Activated naive CD4-positive, alpha-beta T cell treated with Interleukin-2 at 50 U/mL for 16 hours (primary cell): ENCODE results near the gene COA7.

Experiments
- DNase-seq: peaks from one replicate; pipeline ENCODE4 v3.0.0-alpha.2; 2020

The COA7 gene

DNA sequence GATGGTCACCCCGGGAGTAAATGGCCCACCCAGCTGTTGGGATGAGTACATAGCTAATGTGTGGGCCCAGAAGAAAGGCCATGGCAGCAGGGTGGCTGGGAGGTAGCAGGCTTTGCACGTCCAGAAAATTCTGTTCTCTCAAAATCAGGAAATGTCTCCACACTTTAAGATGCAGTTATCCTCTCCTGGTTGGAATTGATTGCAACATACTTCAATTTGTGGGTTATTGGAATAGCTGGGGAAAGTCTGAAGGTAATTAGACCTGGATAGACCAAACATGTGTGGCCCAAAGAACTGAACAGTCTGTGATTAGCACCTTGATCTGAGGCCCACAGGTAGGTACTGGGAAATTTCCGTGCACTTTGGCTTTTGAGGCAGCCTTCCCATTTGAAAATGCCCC, 30.2 kb downstream of the COA7 start:
- DNase-seq = no peak

DNA sequence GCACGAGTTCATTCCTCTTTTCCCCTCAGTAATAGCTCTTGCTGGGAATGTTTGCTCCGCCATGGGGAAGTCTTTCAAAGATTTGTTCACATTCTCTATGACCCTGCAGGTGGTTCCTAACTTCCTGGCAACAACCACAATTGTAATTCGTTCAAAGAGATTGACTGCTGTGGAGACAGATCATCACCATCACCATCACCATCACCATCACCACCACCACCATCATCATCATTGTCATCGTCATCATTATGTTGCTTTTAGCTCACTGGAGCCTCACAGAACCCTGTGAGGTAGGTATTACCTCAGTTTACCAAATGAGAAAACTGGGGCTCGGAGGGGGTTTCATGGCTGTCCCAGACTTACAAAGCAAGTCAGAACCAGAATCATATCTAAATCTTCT, 30.9 kb downstream of the COA7 start:
- no peak for DNase-seq

DNA sequence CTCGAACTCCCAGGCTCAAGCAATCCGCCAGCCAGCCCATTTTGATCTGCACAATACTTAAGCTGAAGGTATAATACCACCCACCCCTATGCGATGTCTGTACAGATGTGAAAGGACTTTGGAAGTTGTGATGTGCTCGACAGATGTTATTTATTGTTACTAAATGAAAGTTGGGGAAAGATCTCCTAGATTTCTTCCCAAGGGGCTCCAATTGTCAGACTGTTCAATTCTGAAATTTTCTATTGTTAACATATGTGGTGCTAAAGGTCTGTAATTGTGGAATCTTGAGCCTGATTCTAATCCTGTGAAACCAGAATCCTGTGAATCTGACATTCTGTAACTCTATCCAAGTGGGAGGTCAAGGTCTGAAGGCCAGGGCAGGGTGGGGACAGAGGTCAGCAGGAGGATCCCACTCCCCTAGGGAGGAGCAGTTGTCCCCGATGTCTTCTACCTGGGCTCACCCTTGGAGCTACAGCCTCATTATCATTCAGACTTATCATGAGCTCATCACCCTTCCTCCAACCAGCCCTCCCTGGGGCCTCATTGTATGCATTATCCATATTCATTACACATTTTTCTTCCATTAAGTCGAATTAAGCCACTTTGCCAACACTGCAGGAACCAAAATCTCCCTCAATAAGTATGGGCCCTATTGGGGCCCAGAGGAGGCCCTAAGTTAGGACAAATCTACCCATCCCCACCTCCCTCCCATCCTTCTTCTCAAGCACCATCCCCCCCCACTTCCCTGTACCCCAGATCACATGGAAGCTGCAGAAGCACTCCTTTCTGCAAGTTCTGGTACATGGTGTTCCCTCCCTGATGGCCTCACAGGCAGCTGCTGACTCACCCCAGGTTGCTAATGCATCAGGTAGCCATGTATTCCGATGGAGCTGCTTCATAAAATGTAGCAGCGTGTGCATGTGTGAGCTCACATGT, 32.9 kb downstream of the COA7 start:
- no peak for DNase-seq

DNA sequence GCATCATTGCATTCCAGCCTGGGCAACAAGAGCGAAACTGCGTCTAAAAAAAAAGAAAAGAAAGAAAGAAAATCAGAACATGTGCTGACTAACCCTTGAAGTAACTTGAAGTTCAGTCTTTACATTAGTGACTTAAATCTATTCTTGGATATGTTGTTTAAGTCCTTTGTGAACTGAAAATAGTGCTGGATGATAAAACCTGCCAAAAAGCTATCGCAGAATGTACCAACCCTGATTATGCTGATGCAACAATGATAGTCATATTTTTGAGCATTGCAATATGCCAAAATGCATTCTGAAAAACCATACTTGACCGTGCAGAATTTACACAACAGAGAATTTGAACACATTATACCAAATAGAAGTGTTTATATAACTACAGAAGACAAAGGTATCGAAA, 34.4 kb downstream of the COA7 start:
- DNase-seq = no peak

DNA sequence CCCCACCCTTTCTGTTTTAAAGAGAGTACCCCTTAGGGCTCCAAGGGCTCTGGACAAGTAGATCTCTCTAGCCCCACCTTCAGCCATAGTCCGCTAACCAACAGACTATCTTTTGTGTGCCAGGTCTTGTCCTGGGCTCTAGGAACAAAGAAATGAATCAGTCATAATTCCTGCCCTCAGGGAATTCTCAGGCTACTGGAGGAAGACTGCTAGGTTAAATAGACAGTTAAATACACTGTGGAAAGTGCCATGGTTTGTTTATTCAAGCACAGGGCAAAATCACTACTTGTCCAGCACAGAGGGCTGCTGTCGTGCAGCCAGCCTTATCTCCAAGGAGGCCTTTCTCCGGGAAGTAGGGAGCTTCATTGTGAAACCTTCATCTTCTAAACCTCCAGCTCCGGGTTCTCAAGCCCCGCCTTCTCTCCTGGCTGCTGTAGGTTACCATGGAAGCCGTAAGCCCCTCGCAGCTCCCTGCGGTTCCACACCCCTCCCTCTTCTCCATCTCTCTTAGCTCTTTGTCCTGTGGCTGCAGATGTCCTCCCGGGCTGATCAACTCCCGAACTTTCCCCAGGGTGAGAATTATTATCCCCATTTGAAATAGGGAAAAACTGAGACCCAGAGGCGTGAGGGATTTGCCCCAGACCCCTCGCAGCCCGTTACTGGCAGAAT, 35.4 kb downstream of the COA7 start:
- no peak for DNase-seq

DNA sequence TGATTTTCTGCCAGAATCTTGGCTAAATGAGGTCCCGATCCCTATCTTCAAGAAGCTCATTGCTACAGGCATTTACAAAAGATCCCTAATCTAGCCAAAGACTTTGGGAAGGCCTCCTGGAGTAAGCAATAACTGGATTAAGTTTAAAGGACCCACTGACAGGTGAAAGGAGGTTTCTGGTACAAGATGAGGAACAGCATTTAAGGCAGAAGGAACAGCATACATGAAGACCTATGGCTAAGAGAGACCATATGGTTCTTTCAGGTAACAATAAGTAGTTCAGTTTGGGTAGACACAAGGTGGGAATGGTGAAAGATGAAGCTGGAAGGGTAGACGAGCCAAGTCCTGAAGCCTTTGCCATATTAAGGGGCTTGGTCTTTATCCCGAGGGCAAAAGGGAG, 37.3 kb downstream of the COA7 start:
- no peak for DNase-seq

DNA sequence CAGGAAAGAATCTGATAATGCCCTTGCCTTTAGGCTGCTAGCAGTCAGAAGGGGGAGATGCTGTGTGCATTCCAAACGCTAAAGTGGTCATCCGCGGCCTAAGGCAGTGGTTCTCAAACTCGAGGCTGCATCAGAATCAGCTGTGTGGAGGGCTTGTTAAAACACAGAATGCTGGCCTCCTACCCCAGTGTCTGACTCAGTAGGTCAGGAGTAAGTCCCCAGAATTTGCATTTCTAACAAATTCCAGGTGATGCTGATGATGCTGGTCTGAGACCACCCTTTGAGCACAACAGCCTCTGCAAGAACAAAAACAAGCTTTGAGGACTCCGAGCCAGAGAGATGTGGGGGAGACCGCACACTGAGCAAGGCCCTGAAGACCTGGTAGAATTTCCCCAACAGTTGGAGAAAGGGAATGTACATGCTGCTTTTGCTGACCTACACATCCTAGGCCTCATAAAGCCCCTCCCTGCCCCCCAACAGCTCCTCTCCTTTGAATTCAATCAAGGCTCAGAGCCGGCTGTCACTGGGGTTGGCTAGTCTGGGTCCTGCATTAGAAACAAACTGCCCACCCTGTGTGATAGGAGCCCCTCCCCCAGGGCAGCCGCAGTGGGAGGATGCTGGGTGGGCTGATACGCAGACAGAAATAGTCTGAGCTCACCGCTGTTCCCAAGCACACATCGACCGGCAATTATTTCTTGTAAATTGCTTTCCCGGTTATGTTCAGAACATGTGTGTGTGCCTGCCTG, 38.1 kb downstream of the COA7 start:
- DNase-seq = no peak

DNA sequence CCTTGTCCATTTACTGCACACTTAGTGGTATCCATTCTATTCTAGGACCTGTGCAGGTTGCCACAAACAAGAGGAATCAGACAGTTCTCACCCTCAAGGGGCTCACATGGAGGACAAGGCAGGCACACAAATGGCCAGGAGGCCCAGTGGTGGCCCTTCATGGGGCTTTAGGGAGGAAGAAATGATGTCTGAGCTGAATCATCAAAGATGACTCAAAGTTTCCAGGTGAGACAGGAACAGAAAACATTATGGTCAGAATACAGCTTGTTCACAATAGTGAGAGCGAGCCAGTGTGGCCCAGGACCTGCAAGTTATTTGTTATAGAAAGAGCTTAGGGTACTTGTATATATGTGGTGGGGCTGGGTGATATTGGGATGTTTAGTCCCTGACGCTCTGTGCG, 38.8 kb downstream of the COA7 start:
- DNase-seq = no peak

DNA sequence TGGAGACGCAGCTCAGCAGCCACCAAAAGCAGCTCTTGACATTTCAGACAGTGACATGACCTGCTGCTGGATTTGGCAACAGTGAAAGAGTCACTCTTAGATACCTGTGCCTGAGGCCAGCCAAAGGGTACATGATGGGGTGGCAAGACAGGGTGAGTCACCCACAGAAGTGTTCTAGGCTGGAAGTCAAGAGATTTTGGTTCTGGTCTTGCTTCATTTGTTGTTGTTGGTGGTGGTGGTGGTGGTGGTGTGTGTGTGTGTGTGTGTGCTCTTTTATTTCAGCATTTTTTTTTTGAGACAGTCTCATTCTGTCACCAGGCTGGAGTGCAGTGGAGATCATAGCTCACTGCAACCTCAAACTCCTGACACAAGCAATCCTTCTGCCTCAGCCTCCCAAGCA, 39.4 kb downstream of the COA7 start:
- DNase-seq = peak; percentile 8

DNA sequence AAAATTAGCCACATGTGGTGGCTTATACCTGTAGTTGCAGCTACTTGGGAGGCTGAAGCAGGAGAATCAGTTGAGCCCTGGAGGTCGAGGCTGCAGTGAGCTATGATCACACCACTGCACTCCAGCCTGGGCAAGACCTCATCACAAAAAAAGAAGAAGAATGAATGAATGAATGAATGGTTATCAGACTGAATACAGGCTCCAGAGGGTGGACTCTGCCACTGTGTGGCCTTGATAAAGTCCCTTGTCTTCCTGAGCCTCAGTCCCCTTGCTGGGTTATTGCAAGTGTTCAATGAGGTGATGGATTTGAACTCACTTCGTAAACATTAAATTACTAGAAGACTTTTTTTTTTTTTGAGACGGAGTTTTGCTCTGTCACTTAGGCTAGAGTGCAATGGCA, 40.4 kb downstream of the COA7 start:
- no peak for DNase-seq

DNA sequence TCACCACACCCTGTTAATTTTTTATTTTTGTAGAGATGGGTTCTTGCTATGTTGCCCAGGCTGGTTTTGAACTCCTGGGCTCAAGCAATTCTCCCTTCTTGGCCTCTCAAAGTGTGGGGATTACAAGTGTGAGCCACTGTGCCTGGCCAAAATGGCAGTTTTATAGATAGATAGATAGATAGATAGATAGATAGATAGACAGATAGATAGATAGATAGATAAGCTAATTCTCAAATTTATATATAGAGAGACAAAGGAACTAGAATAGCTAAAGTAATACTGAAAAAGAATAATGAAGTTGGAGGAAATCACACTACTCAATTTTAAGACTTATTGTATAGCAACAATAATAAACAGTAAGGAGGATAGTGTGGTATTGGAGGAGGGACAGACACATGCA, 44.1 kb downstream of the COA7 start:
- no peak for DNase-seq

DNA sequence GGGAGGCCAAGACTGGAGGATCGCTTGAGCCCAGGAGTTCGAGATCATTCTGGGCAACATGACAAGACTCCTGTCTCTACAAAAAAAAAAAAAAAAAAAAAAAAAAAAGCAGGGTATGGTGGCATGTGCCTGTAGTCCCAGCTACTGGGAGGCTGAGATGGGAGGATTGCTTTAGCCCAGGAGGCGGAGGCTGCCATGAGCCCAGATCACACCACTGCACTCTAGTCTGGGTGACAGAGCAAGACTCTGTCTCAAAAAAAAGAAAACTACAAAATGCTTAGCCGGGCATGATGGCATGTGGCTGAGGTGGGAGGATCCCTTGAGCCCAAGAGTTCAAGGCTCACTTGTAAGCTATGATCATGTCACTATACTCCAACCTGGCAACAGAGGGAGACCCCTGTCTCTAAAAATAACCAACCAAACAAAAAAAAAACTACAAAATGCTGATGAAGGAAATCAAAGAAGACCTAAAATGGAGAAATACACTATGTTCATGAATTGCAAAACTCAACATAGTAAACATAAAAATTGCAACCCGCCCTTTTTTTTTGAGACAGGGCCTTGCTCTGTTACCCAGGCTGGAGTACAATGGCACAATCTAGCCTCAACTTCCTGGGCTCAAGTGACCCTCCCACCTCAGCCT, 44.8 kb downstream of the COA7 start:
- no peak for DNase-seq

DNA sequence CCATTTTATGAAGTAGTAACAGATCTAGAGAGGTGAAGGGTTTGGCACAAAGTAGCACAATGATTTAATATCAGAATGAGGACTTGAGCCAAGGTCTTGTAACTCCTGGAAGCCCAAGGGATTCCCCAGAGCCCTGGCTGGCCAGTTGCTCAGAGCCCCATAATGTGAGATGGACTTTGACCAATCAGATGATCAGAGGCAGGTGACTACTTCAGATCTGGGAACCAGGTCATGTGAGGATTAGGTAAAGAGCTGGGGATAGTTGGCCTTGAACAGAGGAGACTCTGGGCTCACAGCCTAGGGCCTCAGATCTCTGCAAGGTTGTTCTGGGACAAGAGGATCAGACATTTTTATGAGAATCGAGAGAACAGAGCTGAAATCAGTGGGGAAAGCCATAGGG, 46.2 kb downstream of the COA7 start:
- no peak for DNase-seq

DNA sequence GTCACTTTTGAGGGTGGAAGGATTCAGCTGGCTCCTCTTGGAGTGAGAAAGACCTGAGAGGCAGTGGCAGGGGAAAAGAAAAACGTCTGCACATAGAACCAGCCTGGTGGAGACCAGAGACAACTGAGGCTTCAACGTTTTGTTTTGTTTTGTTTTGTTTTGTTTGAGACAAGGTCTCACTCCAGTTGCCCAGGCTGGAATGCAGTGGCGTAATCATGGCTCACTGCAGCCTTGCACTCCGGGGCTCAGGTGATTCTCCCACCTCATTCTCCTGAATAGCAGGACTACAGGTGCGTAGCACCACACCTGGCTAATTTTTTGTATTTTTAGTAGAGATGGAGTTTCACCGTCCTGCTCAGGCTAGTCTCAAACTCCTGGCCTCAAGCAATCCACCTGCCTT, 52.9 kb downstream of the COA7 start:
- DNase-seq = no peak

DNA sequence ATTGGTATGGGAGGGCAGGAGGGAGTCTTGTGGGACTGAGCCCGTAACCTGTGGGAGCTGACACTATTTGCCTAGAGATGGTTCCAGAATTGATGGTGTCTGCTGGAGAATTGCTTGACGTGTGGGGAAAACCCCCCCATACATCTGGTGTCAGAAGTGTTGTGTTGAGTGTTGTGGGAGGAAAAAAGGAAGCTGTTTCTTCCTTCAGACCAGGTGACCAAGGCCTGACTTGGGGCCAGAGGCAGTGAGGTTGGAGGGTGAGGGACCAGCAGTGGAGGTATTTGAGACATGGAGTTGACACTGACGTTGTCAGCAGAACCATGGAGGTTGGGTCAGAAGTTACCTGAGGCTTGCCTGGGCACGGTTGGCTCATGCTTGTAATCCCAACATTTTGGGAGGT, 56.8 kb downstream of the COA7 start:
- no peak for DNase-seq

DNA sequence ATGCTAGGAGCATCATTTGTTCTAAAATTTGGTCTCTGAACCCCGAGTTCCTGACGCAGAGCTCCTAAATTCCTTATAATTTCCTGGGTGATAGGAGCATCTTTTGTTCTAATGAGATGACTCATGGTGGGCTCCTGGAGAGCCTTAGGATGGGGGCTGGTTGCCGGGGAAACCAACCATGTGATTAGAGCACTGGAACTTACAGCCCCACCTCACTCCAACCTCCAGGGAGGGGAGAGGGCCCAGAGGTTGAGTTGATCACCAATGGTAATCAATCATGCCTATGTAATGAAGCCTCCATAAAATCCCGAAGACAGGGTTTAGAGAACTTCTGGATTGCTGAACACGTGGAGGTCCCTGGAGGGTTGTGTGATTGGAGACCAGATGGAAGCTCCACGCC, 57.5 kb downstream of the COA7 start:
- DNase-seq = no peak

DNA sequence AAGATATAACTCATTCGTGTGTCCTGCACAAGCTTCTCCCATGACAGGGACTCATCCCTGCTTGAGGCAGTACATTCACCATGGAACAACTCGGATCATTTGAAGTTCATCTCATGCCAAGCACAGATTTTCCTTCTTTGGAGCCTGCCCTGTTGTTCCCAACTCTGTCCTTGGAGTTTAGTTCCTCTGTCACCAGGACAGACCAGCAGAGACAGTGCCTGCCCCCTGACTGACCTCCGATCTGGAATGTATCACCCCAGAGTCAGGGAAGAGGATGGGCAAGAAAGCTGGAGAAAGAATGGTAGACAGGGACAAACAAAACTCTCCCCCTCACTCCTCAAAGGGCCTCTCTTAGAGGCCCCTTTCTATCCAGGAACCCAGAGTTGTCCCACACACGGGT, 60.2 kb downstream of the COA7 start:
- DNase-seq = no peak

DNA sequence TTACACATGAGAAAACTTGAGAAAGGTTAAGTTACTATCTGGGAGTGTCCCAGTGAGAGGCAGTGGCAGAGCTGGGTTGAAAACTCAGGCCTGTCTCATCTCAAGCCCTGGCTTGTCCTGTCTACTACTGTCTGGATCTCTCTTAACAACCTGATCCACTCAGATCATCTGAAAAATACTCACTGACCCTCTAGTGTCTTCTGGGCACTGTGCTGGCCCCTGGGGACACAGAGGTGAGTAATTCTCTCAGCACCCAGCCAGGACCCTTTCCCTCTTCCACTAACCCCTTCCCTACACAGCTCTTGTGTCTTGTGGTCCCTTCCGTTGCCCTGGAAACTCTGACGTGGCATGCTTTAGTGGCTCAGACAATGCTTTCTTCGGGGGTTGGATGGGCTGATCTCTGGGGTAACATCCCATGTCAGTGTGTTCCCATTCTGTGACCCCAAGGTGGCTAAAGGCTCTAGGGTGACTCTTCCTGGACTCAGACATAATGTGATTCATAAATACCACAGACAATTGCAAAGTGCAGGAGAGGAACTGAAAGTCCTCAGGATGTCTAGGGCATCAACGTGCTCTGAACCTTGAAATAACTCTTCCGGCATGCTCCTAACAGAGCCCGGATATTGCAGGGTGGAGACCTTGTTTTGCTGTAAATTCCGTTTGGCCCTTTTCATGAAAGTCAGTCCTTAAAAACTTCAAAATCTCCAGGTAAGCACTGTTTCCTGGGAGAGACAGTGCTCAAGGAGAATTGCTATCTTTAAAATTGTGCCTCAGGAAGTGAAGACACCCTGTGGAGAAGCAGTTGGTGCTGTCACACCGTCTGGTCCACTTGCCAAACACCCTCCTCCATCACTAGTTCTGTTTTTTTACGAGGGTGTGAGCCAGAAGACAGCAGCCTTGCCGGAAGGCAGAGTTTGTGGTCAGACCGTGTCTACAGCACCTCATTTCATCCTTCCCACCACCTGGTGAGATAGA, 61.1 kb downstream of the COA7 start:
- peak; percentile 64 for DNase-seq

DNA sequence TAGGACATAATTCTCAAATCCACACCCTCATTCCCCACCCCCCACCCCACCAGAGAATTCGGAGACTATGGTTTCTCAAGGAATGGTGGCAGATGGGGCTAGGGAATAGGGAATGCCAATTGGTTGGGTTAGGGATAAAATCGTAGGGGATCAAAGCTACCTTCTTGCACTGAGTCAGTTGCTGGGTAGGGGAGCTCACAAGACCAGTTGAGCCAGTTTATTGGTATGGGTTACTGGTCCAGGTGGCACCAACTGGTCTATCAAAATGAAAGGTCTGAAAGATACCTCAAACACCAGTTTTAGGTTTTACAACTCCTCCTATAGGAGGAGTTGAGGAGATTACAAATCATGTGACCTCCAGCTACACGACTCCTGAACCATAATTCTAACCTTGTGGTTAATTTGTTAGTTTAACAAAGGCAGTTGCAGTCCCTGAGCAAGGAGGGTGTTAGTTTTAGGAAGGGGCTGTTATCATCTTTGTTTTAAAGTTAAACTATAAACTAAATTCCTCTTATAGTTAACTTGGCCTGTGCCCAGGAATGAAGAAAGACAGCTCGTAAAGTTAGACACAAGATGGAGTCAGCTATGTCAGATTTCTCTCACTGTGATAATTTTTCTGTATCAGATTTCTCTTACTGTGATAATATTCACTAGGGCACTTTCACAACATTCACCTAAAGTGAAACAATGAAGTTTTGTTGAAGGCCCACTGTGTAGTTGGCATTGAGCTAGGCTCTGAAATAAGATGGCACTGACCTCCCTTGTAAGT, 62.6 kb downstream of the COA7 start:
- DNase-seq = no peak
